GM21723 (cell line): ENCODE data around the gene CFHR1.

Experiments
- ATAC-seq: cut with Tn5 transposase; IDR thresholded peaks from one replicate; pipeline ENCODE4 v1.9.1; 2021; ENCODE audit warnings: mild to moderate bottlenecking, moderate library complexity; ENCODE audit not compliant: unreplicated experiment

CFHR1 gene

DNA sequence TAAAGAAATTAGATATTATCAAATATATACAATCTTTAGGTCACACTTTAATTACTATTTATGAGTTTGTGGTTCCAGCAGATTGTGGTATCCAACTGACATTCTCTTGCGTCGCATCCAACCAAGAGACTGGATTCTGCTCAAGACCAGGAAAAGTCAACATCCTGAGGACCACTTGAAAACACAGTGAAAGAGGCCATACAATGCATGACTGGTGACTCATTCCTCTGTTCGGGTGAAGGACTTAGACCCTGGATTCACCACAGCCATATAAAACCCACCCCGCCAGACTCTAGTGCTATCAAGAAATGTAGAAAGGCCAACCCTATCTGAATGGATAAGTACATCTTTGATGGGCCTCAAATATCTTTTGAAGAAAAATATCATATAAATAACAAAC lies 53.9 kb downstream of the CFHR1 start:
- ATAC-seq = no peak

DNA sequence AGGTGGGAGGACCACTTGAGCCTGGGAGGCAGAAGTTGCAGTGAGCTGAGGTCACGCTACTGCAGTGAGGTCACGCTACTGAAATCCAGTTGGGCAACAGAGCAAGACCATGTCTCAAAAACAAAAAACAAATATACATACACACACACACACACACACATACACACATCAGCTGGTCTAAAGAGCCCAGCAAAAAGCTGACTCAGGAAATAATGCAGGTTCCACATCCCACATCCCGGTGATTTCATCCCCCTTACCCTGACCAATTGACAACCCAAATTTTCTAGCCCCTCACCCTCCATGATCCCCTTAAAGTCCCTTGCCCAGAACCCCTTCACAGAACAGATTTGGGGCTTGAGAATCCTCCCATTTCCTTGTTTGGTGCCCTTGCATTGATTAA lies 56.4 kb downstream of the CFHR1 start:
- ATAC-seq = no peak

DNA sequence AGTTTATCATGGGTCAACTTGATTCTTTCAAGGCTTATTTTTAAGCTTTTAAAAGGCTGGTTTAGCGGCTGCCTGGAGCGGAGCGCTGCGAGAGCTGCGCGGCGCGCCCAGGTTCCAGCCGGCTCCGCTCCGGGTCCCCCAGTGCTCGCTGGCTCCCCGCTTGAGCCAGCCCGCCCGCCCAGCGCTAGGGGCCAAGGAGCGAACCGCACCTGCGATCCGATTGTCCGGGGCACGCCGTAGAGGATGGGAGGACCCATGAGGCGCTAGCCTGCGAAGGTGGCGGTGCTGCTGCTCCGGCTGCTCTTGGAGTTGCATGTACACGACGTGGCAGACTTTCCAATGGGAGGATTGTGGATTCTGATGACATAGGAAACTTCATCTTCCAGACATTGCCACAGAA lies 58.4 kb downstream of the CFHR1 start:
- no peak for ATAC-seq
